Choroid plexus epithelial cell (primary cell): ENCODE results near the gene GALNS.

ENCODE experiments used
- DNase-seq: peaks from one replicate; pipeline ENCODE4 v3.0.0-alpha.2; 2010; ENCODE audit warnings: low read depth
- H3K4me3 ChIP-seq: 2 replicates; pipeline ENCODE4 v1.5.1; 2011; ENCODE audit warnings: low read depth, mild to moderate bottlenecking, control low read depth, low read length, moderate library complexity
- CTCF ChIP-seq: conservative IDR thresholded peaks from 2 replicates; pipeline ENCODE4 v1.5.1; 2011; ENCODE audit warnings: low read depth, mild to moderate bottlenecking, control low read depth, inconsistent platforms, low read length, moderate library complexity

GALNS gene

GRCh38 chr16:88770461-88771293, 86.1 kb downstream of the GALNS start:
- peak overlapping the region; percentile 30 for H3K4me3 ChIP-seq
- TF ChIP-seq CTCF: no peak
- DNase-seq: peak; percentile 96

DNA sequence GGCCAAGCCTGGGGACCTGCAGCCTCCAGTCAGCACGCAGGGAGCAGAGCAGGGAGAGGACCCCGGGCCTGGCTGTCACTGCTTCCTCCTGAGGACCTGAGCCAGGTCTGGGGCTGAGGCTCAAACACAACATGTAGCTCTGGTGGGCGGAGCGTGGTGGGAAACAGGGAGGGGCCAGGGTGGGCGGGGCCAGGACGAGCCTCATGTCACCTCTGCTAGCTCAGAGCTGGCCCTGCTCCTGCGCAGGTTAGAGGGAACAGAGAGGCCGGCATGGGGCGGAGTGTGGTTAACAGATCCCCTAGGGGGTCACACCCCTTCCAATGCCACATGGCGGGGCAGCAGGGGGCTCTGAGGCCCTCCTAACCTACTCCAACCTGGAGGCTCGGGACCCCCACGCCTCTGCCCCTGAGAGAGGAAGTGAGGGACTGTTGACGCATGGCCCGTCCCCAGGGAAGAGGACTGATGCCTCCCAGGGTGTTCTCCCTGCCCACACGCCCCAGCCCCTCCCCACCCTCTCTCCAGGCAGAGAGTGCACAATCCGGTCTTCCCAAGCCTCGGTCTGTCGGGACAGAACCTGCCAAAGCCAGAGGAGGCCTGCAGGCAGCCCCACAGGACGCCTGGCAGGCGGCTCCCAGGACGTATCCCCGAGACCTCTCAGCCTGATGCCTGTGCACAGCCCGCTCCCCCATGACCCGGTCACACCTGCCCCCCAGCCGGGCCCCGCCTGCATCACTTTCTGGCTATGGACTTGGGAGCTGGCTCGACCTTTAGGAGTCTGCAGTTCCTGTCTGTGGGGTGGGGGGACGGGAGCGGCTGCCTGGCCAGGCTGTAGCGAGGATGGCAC, 86.9 kb downstream of the GALNS start:
- peak; percentile 48 for DNase-seq
- no peak overlapping the region for H3K4me3 ChIP-seq
- TF ChIP-seq CTCF: no peak

- no peak overlapping the region for H3K4me3 ChIP-seq
- no peak for TF ChIP-seq CTCF
- DNase-seq: peak; percentile 42
Observed at GRCh38 chr16:88768071-88768783, 88.5 kb downstream of the GALNS start.

DNA sequence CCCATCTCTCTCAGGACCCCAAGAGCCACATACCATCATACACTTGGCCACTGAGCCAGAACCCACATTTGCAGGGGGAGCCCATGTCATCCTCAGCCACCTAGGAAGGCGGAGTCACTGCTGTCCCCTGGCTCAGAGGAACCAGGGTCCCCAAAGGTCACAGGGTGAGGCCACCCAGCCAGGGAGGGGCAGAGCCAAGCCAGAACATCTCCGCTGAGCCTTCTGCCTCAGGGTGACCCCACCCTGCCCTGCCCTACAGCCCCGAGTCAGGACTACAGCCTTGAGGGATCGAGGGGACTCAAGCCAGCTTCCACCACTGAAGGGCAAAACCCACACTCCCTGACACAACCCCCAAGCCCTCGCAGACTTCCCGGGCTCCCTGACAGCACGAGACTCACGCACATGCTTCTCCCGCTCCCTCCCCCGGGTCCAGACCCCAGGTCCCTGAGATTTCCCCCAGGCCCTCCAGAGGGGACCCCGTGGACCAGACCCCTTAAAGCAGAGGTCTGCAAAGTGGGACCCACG, 89.1 kb downstream of the GALNS start:
- TF ChIP-seq CTCF: no peak
- no peak for DNase-seq
- H3K4me3 ChIP-seq: no peak overlapping the region

- no peak overlapping the region for H3K4me3 ChIP-seq
- TF ChIP-seq CTCF: no peak
Observed at GRCh38 chr16:88766975-88767374, 89.8 kb downstream of the GALNS start.

GRCh38 chr16:88764913-88765349, 91.8 kb downstream of the GALNS start:
- H3K4me3 ChIP-seq: no peak overlapping the region
- no peak for TF ChIP-seq CTCF
- no peak for DNase-seq

More at GRCh38 chr16:88766975-88767374, 89.8 kb downstream of the GALNS start:
- DNase-seq: no peak
